ENCODE results near the gene RAB36.

- no peak for TF ChIP-seq CTCF (IDR thresholded peaks at IDR 0.05)
- no peak for TF ChIP-seq POLR2AphosphoS5 (IDR thresholded peaks at IDR 0.05; ENCODE audit: insufficient read depth in 1 of 2, low read depth in 1 of 2)
- no peak for TF ChIP-seq POLR2A (IDR thresholded peaks at IDR 0.05)
Observed at GRCh38 chr22:23125512-23126103, 19.7 kb upstream of the RAB36 start.
